Measurements from ENCODE around the gene TBCK. TPM values are rescaled to one million over a fixed set of nuclear protein-coding genes. Genes with fewer than 3 reads are reported as not detected.

TBCK gene
- total and polyA plus RNA-seq, 2 experiments from 2014 or later: 13.9 to 28.9 TPM

DNA sequence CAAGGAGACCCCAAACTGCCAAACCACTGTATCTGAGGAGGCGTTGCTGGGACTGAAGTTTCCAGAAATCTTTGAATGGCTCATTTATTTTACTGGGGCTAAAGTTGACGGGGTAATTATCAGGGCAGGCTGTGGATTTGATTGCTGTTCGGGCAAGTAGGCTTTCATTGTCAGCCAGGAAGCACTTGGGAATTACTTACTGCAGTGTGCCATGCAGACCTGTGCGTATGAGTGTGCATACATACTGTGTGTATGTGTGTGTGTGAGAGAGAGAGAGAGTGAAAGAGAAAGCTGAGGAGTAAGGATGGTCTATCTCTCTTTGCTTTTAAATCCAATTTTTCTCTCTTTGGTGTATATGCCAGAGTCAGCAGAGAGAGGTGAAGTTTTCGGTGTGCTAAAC is 298.0 kb downstream of the TBCK start:
- ATAC-seq (no peak), DNase-seq (ENCODE audit: low spot score) (no peak)
- no peak overlapping the region for H3K27ac Mint-ChIP-seq
- H3K36me3 Mint-ChIP-seq (ENCODE audit: low read depth): peaks cover 5% of the 10 kb centered on the region
- H3F3A ChIP-seq (replicated peaks; ENCODE audit: low read depth): no peaks in the 10 kb centered on the region
- H3K79me2 ChIP-seq (replicated peaks; ENCODE audit: insufficient read depth): no peaks in the 10 kb centered on the region
- no peak overlapping the region for H2AFZ ChIP-seq
- no peak overlapping the region for H3K4me2 ChIP-seq
- H3K27me3 ChIP-seq (ENCODE audit: insufficient read depth): no peaks in the 10 kb centered on the region
- H3K4me3 ChIP-seq: no peak overlapping the region
- no peaks in the 10 kb centered on the region for H3K36me3 ChIP-seq (ENCODE audit: insufficient read depth)
- H4K20me1 ChIP-seq (replicated peaks; ENCODE audit: insufficient read depth): no peaks in the 10 kb centered on the region
- TF ChIP-seq ZNF114 (CRISPR knock-in tag; IDR thresholded peaks at IDR 0.05) (no peak), CREB1 (CRISPR knock-in tag; IDR thresholded peaks at IDR 0.05; ENCODE audit: low read depth) (no peak), JUNB (IDR thresholded peaks at IDR 0.05; ENCODE audit: unreplicated experiment) (no peak), ZNF331 (CRISPR knock-in tag; IDR thresholded peaks at IDR 0.05; ENCODE audit: low read depth) (no peak)
- no peak overlapping the region for H3K27ac ChIP-seq (ENCODE audit: low read depth)
- H3K9me2 ChIP-seq (ENCODE audit: insufficient read depth): peaks cover 4% of the 10 kb centered on the region; the same call in 1 of the 2 replicates
- H3K4me1 ChIP-seq (ENCODE audit: insufficient read depth): no peaks in the 10 kb centered on the region
- H3K4me1 Mint-ChIP-seq: no peaks in the 10 kb centered on the region
- no peaks in the 10 kb centered on the region for H3K27me3 Mint-ChIP-seq (ENCODE audit: insufficient read depth, low read depth, poor library complexity)
- peaks cover 4% of the 10 kb centered on the region; the same call in 1 of the 3 replicates for H3K9me3 Mint-ChIP-seq
- no peak overlapping the region for H3K4me3 Mint-ChIP-seq

GRCh38 chr4:106011387-106011786 is 304.6 kb downstream of the TBCK start:
- Histone ChIP-seq H4K20me1 (replicated peaks; ENCODE audit: insufficient read depth) (no peaks in the 10 kb centered on the region), H3K27me3 (ENCODE audit: insufficient read depth) (no peaks in the 10 kb centered on the region), H2AFZ (no peak overlapping the region), H3K4me1 (ENCODE audit: insufficient read depth) (no peaks in the 10 kb centered on the region), H3K4me3 (no peak overlapping the region), H3K36me3 (ENCODE audit: insufficient read depth) (no peaks in the 10 kb centered on the region), H3F3A (replicated peaks; ENCODE audit: low read depth) (no peaks in the 10 kb centered on the region), H3K4me2 (no peak overlapping the region), H3K79me2 (replicated peaks; ENCODE audit: insufficient read depth) (no peaks in the 10 kb centered on the region), H3K9me2 (ENCODE audit: insufficient read depth) (peaks cover 4% of the 10 kb centered on the region; the same call in 1 of the 2 replicates), H3K27ac (ENCODE audit: low read depth) (no peak overlapping the region)
- no peak for DNase-seq (ENCODE audit: low spot score)
- Mint-ChIP-seq H3K4me3 (no peak overlapping the region), H3K9me3 (peaks cover 12% of the 10 kb centered on the region; the same call in 2 of the 3 replicates), H3K4me1 (no peaks in the 10 kb centered on the region), H3K27ac (no peak overlapping the region), H3K36me3 (ENCODE audit: low read depth) (peaks cover 10% of the 10 kb centered on the region), H3K27me3 (ENCODE audit: insufficient read depth, low read depth, poor library complexity) (no peaks in the 10 kb centered on the region)
- TF ChIP-seq, protein P1, sequence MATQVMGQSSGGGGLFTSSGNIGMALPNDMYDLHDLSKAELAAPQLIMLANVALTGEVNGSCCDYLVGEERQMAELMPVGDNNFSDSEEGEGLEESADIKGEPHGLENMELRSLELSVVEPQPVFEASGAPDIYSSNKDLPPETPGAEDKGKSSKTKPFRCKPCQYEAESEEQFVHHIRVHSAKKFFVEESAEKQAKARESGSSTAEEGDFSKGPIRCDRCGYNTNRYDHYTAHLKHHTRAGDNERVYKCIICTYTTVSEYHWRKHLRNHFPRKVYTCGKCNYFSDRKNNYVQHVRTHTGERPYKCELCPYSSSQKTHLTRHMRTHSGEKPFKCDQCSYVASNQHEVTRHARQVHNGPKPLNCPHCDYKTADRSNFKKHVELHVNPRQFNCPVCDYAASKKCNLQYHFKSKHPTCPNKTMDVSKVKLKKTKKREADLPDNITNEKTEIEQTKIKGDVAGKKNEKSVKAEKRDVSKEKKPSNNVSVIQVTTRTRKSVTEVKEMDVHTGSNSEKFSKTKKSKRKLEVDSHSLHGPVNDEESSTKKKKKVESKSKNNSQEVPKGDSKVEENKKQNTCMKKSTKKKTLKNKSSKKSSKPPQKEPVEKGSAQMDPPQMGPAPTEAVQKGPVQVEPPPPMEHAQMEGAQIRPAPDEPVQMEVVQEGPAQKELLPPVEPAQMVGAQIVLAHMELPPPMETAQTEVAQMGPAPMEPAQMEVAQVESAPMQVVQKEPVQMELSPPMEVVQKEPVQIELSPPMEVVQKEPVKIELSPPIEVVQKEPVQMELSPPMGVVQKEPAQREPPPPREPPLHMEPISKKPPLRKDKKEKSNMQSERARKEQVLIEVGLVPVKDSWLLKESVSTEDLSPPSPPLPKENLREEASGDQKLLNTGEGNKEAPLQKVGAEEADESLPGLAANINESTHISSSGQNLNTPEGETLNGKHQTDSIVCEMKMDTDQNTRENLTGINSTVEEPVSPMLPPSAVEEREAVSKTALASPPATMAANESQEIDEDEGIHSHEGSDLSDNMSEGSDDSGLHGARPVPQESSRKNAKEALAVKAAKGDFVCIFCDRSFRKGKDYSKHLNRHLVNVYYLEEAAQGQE (IDR thresholded peaks at IDR 0.05; ENCODE audit: unreplicated experiment): no peak
- no peak for ATAC-seq

GRCh38 chr4:106010761-106011160 is 305.2 kb downstream of the TBCK start:
- ATAC-seq (no peak), DNase-seq (ENCODE audit: low spot score) (no peak)
- H3K9me2 ChIP-seq (ENCODE audit: insufficient read depth): peaks cover 2% of the 10 kb centered on the region; the same call in 1 of the 2 replicates
- H3K79me2 ChIP-seq (replicated peaks; ENCODE audit: insufficient read depth): no peaks in the 10 kb centered on the region
- no peak overlapping the region for H3K4me3 Mint-ChIP-seq
- H3K27ac ChIP-seq (ENCODE audit: low read depth): no peak overlapping the region
- H3K36me3 ChIP-seq (ENCODE audit: insufficient read depth): no peaks in the 10 kb centered on the region
- H3K4me1 Mint-ChIP-seq: no peaks in the 10 kb centered on the region
- no peak overlapping the region for H3K4me3 ChIP-seq
- H3F3A ChIP-seq (replicated peaks; ENCODE audit: low read depth): no peaks in the 10 kb centered on the region
- peaks cover 10% of the 10 kb centered on the region for H3K36me3 Mint-ChIP-seq (ENCODE audit: low read depth)
- no peaks in the 10 kb centered on the region for H3K4me1 ChIP-seq (ENCODE audit: insufficient read depth)
- H3K27me3 ChIP-seq (ENCODE audit: insufficient read depth): no peaks in the 10 kb centered on the region
- peaks cover 12% of the 10 kb centered on the region; the same call in 2 of the 3 replicates for H3K9me3 Mint-ChIP-seq
- no peak overlapping the region for H3K4me2 ChIP-seq
- no peak overlapping the region for H3K27ac Mint-ChIP-seq
- H2AFZ ChIP-seq: no peak overlapping the region
- H4K20me1 ChIP-seq (replicated peaks; ENCODE audit: insufficient read depth): no peaks in the 10 kb centered on the region
- no peaks in the 10 kb centered on the region for H3K27me3 Mint-ChIP-seq (ENCODE audit: insufficient read depth, low read depth, poor library complexity)
- TF ChIP-seq ZNF331 (CRISPR knock-in tag; IDR thresholded peaks at IDR 0.05; ENCODE audit: low read depth) (no peak), CREB1 (CRISPR knock-in tag; IDR thresholded peaks at IDR 0.05; ENCODE audit: low read depth) (no peak), NANOG (IDR thresholded peaks at IDR 0.05; ENCODE audit: borderline replicate concordance) (no peak), JUNB (IDR thresholded peaks at IDR 0.05; ENCODE audit: unreplicated experiment) (no peak), ZNF462 (CRISPR knock-in tag; IDR thresholded peaks at IDR 0.05) (no peak)

Measured in GM23338 (cell line).